BLaER1 treated with 17β-estradiol and CSF1 and Interleukin-3, amounts not matched to agents 10 nM and 100 nM (cell line): ENCODE data around the gene EXOC1.
"Not testable (repeated sequence)": the region's sequence is repeated elsewhere in the genome, so short reads cannot be mapped to it uniquely, and the experiment has no call there.

ENCODE experiments used
- H3K27ac ChIP-seq, 11 experiments: shearing (Covaris generic); formaldehyde crosslinking; 2 replicates each; pipeline ENCODE4 v1.8.1; 2022
- H3K27me3 ChIP-seq, 11 experiments: shearing (Covaris generic); formaldehyde crosslinking; 2 replicates each; pipeline ENCODE4 v1.8.1; 2022
- H3K36me3 ChIP-seq, 11 experiments: shearing (Covaris generic); formaldehyde crosslinking; 2 replicates each; pipeline ENCODE4 v1.8.1; 2022
- H3K4me1 ChIP-seq, 10 experiments: shearing (Covaris generic); formaldehyde crosslinking; 2 replicates each; pipeline ENCODE4 v1.8.1; 2022
- H3K4me2 ChIP-seq, 11 experiments: shearing (Covaris generic); formaldehyde crosslinking; 2 replicates each; pipeline ENCODE4 v1.8.1; 2022
- H3K4me3 ChIP-seq, 10 experiments: shearing (Covaris generic); formaldehyde crosslinking; 2 replicates each; pipeline ENCODE4 v1.8.1; 2022
- H3K9ac ChIP-seq, 11 experiments: shearing (Covaris generic); formaldehyde crosslinking; 2 replicates each; pipeline ENCODE4 v1.8.1; 2022
- H3K9me3 ChIP-seq, 11 experiments: shearing (Covaris generic); formaldehyde crosslinking; replicated peaks in 1 of 11; 2 replicates each; pipeline ENCODE4 v1.8.1; 2022
- H4K20me1 ChIP-seq, 11 experiments: shearing (Covaris generic); formaldehyde crosslinking; 2 replicates each; pipeline ENCODE4 v1.8.1; 2022
- Cebpa-rat ChIP-seq, 11 experiments: shearing (Covaris generic); IDR thresholded peaks; 2 replicates each; pipeline ENCODE4 v1.8.1; 2022

The EXOC1 gene

GRCh38 chr4:55931833-55932232, 78.4 kb downstream of the EXOC1 start:
- Histone ChIP-seq H3K9me3 (peaks cover 2 to 18% (median 11%) of the 10 kb centered on the region in 11 experiments), H3K27me3 (no peaks in the 10 kb centered on the region), H3K4me1 (peaks cover 0 to 37% (median 0%) of the 10 kb centered on the region in 10 experiments; a peak in 4 of 20 replicates), H3K4me2 (no peak overlapping the region), H3K4me3 (no peak overlapping the region), H3K27ac (no peak overlapping the region), H3K9ac (no peak overlapping the region), H4K20me1 (no peaks in the 10 kb centered on the region), H3K36me3 (peaks cover 0 to 5% (median 0%) of the 10 kb centered on the region in 11 experiments; a peak in 4 of 22 replicates)
- no peak for TF ChIP-seq Cebpa-rat (IDR thresholded peaks at IDR 0.05)

GRCh38 chr4:55932511-55932910, 79.1 kb downstream of the EXOC1 start:
- H3K9ac ChIP-seq: no peak overlapping the region
- no peak for TF ChIP-seq Cebpa-rat (IDR thresholded peaks at IDR 0.05)
- no peak overlapping the region for H3K4me2 ChIP-seq
- peaks cover 0 to 36% (median 0%) of the 10 kb centered on the region in 10 experiments; a peak in 4 of 20 replicates for H3K4me1 ChIP-seq
- H3K4me3 ChIP-seq: no peak overlapping the region
- H3K9me3 ChIP-seq: peaks cover 9 to 25% (median 18%) of the 10 kb centered on the region in 11 experiments
- H4K20me1 ChIP-seq: no peaks in the 10 kb centered on the region
- no peaks in the 10 kb centered on the region for H3K27me3 ChIP-seq
- peaks cover 0 to 12% (median 0%) of the 10 kb centered on the region in 11 experiments; a peak in 7 of 22 replicates for H3K36me3 ChIP-seq
- no peak overlapping the region for H3K27ac ChIP-seq

- no peaks in the 10 kb centered on the region for H3K27me3 ChIP-seq
- no peak overlapping the region for H3K4me2 ChIP-seq
- H4K20me1 ChIP-seq: no peaks in the 10 kb centered on the region
Measured at GRCh38 chr4:55933611-55934010, 80.2 kb downstream of the EXOC1 start.

DNA sequence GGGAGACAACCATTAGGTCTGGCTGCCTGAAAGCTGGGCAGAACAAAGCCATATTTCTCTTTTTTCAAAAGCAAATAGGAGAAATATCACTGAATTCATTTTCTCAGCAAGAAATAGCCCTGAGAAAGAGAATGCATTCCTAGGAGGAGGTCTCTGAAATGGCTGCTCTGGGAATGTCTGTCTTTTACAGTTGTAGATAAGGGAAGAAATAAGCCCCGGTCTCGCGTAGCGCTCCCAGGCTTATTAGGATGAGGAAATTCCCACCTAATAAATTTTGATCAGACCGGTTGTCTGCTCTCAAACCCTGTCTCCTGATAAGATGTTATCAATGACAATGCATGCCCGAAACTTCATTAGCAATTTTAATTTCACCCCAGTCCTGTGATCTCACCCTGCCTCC, 82.5 kb downstream of the EXOC1 start:
- not testable (repeated sequence) for H3K27ac ChIP-seq, H4K20me1 ChIP-seq, H3K27me3 ChIP-seq, H3K4me2 ChIP-seq, H3K4me1 ChIP-seq, H3K9ac ChIP-seq, H3K4me3 ChIP-seq
- Histone ChIP-seq H3K36me3 (peaks cover 0 to 30% (median 0%) of the 10 kb centered on the region in 11 experiments; a peak in 8 of 22 replicates), H3K9me3 (peaks cover 16 to 41% (median 25%) of the 10 kb centered on the region in 11 experiments)

More at GRCh38 chr4:55933611-55934010, 80.2 kb downstream of the EXOC1 start:
- peaks cover 0 to 23% (median 0%) of the 10 kb centered on the region in 11 experiments; a peak in 8 of 22 replicates for H3K36me3 ChIP-seq
- TF ChIP-seq Cebpa-rat (IDR thresholded peaks at IDR 0.05): no peak
- no peak overlapping the region for H3K9ac ChIP-seq
- peaks cover 16 to 36% (median 25%) of the 10 kb centered on the region in 11 experiments for H3K9me3 ChIP-seq
- H3K4me3 ChIP-seq: no peak overlapping the region
- no peak overlapping the region for H3K27ac ChIP-seq
- peaks cover 0 to 25% (median 0%) of the 10 kb centered on the region in 10 experiments; a peak in 4 of 20 replicates for H3K4me1 ChIP-seq

DNA sequence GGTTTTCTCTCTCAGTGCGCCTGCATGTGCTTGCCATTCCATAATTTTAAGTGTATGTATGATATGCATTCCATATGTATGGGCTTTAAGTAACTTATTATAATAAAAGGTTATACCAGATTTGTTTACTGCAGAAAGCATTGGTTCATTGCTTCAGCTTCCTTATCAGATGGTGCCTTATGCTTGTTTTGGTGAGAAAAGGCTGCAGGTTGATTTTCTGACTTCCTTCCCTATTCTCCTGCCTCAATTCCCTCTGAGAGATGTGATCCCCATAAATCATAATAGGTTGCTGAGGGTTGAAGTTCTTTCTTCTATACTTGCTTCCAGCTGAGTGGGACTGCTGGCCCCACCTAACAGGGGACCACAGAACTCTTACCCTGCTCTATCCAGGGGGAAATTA, 85.0 kb downstream of the EXOC1 start:
- Histone ChIP-seq H3K9me3 (peaks cover 16 to 41% (median 25%) of the 10 kb centered on the region in 11 experiments), H3K36me3 (peaks cover 0 to 30% (median 0%) of the 10 kb centered on the region in 11 experiments; a peak in 8 of 22 replicates), H3K27me3 (no peaks in the 10 kb centered on the region), H3K4me1 (no peaks in the 10 kb centered on the region), H3K27ac (no peak overlapping the region), H3K9ac (no peak overlapping the region), H3K4me2 (no peak overlapping the region), H3K4me3 (no peak overlapping the region), H4K20me1 (no peaks in the 10 kb centered on the region)
- TF ChIP-seq Cebpa-rat (IDR thresholded peaks at IDR 0.05): no peak

GRCh38 chr4:55939421-55939820, 86.0 kb downstream of the EXOC1 start:
- no peak overlapping the region for H3K9ac ChIP-seq
- no peaks in the 10 kb centered on the region for H3K27me3 ChIP-seq
- no peaks in the 10 kb centered on the region for H4K20me1 ChIP-seq
- H3K4me3 ChIP-seq: no peak overlapping the region
- H3K4me1 ChIP-seq: peaks cover 0 to 8% (median 0%) of the 10 kb centered on the region in 10 experiments; a peak in 3 of 20 replicates
- peaks cover 0 to 30% (median 0%) of the 10 kb centered on the region in 11 experiments; a peak in 8 of 22 replicates for H3K36me3 ChIP-seq
- H3K9me3 ChIP-seq: peaks cover 16 to 41% (median 25%) of the 10 kb centered on the region in 11 experiments
- no peak for TF ChIP-seq Cebpa-rat (IDR thresholded peaks at IDR 0.05)
- H3K27ac ChIP-seq: no peak overlapping the region
- no peak overlapping the region for H3K4me2 ChIP-seq

- Histone ChIP-seq H4K20me1 (no peaks in the 10 kb centered on the region), H3K36me3 (peaks cover 0 to 27% (median 0%) of the 10 kb centered on the region in 11 experiments; a peak in 8 of 22 replicates), H3K4me2 (no peak overlapping the region), H3K9ac (no peak overlapping the region), H3K4me3 (no peak overlapping the region), H3K4me1 (peaks cover 6 to 33% (median 10%) of the 10 kb centered on the region in 10 experiments), H3K27me3 (no peaks in the 10 kb centered on the region), H3K27ac (no peak overlapping the region), H3K9me3 (peaks cover 9 to 25% (median 12%) of the 10 kb centered on the region in 11 experiments)
- no peak for TF ChIP-seq Cebpa-rat (IDR thresholded peaks at IDR 0.05)
Measured at GRCh38 chr4:55941881-55942396, 88.5 kb downstream of the EXOC1 start.

GRCh38 chr4:55947254-55947882, 93.9 kb downstream of the EXOC1 start:
- Histone ChIP-seq H3K9me3 (peaks cover 0 to 6% (median 0%) of the 10 kb centered on the region in 11 experiments; a peak in 1 of 22 replicates), H4K20me1 (no peaks in the 10 kb centered on the region), H3K36me3 (peaks cover 4 to 8% (median 5%) of the 10 kb centered on the region in 11 experiments; a peak in 21 of 22 replicates), H3K4me1 (peaks cover 33 to 59% (median 37%) of the 10 kb centered on the region in 10 experiments), H3K27me3 (no peaks in the 10 kb centered on the region), H3K4me3 (peak overlapping the region; percentile 58 to 87 (median 76)), H3K9ac (peak overlapping the region; percentile 93 to 98 (median 96)), H3K4me2 (peak overlapping the region; percentile 81 to 97 (median 90)), H3K27ac (peak overlapping the region; percentile 93 to 99 (median 96))
- TF ChIP-seq Cebpa-rat (IDR thresholded peaks at IDR 0.05): peak in 5 of 11 experiments; percentile 35 to 84 (median 62); a peak in 6 of 22 replicates
